SU-DHL-6 (cell line): ENCODE results near the gene RFC4.

Experiments used
- EZH2phosphoT487 ChIP-seq: fragments of 200-600 bp; sonication (generic), shearing (Covaris generic); conservative IDR thresholded peaks from 2 replicates; pipeline ENCODE4 v1.6.1; 2018; ENCODE audit warnings: mild to moderate bottlenecking, antibody characterized with exemption, low read length, moderate library complexity, mixed read lengths
- TF ChIP-seq, protein P1 (sequence below): fragments of 200-600 bp; sonication (generic); IDR thresholded peaks from one replicate; pipeline ENCODE4 v1.5.1; 2017; ENCODE audit warnings: antibody characterized with exemption, mild to moderate bottlenecking, low read length, moderate library complexity; ENCODE audit not compliant: insufficient read depth, poor library complexity, severe bottlenecking

DNA sequence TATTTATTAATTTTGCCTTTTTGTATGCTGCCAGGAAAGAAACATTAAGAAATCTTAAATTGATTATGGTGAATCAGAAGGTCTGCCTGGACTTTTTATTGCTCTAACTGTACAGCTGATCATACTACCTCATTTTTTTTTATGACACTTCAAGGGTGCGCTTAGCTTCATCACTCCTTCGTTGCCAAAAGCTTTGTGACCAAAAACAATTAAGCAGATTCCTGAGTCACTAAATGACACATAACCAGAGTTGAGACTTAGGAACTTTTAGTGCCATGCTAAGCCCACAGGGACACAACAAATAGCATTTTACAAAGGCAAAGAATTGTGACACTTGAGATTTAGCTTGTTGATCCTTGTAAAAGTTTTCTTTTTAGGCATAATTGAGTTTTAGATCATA lies 41.2 kb upstream of the RFC4 start:
- TF ChIP-seq, protein P1, sequence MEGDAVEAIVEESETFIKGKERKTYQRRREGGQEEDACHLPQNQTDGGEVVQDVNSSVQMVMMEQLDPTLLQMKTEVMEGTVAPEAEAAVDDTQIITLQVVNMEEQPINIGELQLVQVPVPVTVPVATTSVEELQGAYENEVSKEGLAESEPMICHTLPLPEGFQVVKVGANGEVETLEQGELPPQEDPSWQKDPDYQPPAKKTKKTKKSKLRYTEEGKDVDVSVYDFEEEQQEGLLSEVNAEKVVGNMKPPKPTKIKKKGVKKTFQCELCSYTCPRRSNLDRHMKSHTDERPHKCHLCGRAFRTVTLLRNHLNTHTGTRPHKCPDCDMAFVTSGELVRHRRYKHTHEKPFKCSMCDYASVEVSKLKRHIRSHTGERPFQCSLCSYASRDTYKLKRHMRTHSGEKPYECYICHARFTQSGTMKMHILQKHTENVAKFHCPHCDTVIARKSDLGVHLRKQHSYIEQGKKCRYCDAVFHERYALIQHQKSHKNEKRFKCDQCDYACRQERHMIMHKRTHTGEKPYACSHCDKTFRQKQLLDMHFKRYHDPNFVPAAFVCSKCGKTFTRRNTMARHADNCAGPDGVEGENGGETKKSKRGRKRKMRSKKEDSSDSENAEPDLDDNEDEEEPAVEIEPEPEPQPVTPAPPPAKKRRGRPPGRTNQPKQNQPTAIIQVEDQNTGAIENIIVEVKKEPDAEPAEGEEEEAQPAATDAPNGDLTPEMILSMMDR, result no peak
- TF ChIP-seq EZH2phosphoT487, result no peak
